GM23248 (cell line): ENCODE measurements around the gene INPP5A.

Experiments
- EZH2 ChIP-seq: fragments of 200-600 bp; sonication (generic); IDR thresholded peaks from 2 replicates; pipeline ENCODE4 v1.6.1; 2018; ENCODE audit warnings: antibody characterized with exemption, mild to moderate bottlenecking; ENCODE audit not compliant: insufficient read depth, poor library complexity, severe bottlenecking
- EZH2phosphoT487 ChIP-seq: fragments of 200-600 bp; sonication (generic); IDR thresholded peaks from 2 replicates; pipeline ENCODE4 v1.6.1; 2018; ENCODE audit warnings: antibody characterized with exemption, moderate library complexity, mild to moderate bottlenecking, low read depth; ENCODE audit not compliant: insufficient read depth

DNA sequence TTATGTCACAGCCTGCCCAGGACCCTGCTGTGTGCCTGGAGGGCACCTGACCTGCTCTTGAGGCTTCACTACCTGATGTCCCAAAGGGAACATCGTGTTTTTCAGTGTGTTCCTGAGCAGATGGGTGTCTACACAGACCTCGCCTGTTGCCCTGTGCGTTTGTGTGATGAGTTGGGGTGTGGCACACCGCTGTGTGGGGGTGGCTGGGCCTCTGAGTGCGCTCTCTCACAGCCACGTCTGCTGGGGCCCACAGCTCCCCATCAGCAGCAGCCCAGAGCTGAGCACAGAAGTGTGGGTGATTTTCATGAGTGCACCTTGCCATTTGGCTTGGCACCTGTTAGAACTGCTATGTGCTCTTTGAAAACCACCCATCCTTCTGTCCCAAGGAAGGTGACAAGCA, 126.8 kb downstream of the INPP5A start:
- no peak for TF ChIP-seq EZH2
- no peak for TF ChIP-seq EZH2phosphoT487
